Measurements from ENCODE around the gene CD276.

The CD276 gene

DNA sequence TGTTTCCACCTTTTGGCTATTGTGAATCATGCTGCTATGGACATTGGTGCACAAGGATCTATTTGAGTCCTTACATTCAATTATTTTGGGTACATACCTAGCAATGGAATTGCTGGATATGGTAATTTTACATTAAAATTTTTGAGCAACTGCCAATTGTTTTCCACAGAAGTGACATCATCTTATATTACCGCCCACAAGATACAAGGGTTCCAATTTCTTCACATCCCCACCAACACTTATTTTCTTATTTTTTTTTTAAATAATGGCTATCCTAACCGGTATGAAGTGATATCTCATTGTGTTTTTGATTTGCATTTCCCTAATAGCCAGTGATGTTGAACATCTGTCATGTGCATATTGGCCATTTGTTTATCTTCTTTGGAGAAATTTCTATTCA is 28.5 kb upstream of the CD276 start:
- no peak overlapping the region for H3K4me3 ChIP-seq (ENCODE audit: control insufficient read depth, low read depth, low read length)
- TF ChIP-seq, protein P1, sequence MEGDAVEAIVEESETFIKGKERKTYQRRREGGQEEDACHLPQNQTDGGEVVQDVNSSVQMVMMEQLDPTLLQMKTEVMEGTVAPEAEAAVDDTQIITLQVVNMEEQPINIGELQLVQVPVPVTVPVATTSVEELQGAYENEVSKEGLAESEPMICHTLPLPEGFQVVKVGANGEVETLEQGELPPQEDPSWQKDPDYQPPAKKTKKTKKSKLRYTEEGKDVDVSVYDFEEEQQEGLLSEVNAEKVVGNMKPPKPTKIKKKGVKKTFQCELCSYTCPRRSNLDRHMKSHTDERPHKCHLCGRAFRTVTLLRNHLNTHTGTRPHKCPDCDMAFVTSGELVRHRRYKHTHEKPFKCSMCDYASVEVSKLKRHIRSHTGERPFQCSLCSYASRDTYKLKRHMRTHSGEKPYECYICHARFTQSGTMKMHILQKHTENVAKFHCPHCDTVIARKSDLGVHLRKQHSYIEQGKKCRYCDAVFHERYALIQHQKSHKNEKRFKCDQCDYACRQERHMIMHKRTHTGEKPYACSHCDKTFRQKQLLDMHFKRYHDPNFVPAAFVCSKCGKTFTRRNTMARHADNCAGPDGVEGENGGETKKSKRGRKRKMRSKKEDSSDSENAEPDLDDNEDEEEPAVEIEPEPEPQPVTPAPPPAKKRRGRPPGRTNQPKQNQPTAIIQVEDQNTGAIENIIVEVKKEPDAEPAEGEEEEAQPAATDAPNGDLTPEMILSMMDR (conservative IDR thresholded peaks at IDR 0.05; ENCODE audit: control insufficient read depth, insufficient read depth, low read depth, low read length): no peak
- no peak for DNase-seq (ENCODE audit: low read depth)

DNA sequence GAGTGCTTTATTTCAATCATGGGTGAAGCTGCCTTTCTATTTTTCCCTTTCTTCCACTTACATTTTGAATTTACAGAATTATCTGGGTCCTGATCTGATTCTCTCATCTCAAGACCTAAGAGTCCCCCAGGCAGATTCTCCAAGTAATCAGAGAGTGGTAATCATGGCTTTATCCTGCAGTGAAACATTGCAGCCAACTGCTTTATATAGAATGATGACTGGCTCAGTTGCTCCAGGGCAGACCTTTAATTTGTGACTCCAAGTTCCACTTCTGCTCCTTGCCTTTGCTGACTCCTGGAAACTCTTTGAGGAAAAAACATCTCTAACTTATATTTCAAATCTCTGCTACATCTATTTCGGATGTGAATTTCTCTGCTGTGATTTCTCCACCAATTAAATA is 25.5 kb upstream of the CD276 start:
- H3K4me3 ChIP-seq (ENCODE audit: control insufficient read depth, low read depth, low read length): no peak overlapping the region
- TF ChIP-seq, protein P1 (conservative IDR thresholded peaks at IDR 0.05; ENCODE audit: control insufficient read depth, insufficient read depth, low read depth, low read length): no peak
- no peak for DNase-seq (ENCODE audit: low read depth)

DNA sequence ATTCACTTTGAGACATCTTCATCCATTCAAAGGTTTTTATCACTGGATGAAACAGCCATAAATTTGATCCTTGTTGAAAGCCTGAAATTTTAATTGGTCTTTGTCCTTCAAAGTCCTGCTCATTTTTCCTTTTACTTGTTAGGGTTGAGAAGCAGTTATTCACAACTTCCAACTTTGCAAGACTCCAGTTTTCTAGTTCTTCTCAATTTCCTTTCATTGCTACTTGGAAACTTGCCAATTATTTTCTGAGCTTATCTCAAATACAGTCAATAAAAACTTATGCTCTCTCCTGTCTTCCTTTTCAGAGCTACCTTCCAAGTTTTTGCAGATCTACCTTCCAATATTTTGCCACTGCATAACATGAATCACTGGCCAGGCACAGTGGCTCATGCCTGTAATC is 23.7 kb upstream of the CD276 start:
- no peak for DNase-seq (ENCODE audit: low read depth)
- TF ChIP-seq, protein P1 (conservative IDR thresholded peaks at IDR 0.05; ENCODE audit: control insufficient read depth, insufficient read depth, low read depth, low read length): no peak
- H3K4me3 ChIP-seq (ENCODE audit: control insufficient read depth, low read depth, low read length): no peak overlapping the region

DNA sequence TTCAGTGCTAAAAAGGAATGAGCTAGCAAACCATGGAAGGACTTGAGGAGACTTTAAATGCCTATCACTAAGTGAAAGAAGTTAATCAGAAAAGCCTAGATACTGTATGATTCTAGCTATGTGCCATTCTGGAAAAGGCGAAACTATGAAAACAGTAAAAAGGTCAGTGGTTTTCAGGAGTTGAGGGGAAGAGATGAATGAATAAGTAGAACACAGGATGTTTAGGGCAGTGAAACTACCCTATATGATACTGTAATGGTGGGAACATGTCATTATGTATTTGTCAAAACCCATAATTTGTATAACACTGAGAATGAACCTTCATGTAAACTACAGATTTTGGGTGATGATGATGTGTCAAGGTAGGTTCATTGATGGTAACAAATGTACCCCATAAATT is 9.6 kb upstream of the CD276 start:
- no peak overlapping the region for H3K4me3 ChIP-seq (ENCODE audit: control insufficient read depth, low read depth, low read length)
- TF ChIP-seq, protein P1 (conservative IDR thresholded peaks at IDR 0.05; ENCODE audit: control insufficient read depth, insufficient read depth, low read depth, low read length): no peak
- DNase-seq (ENCODE audit: low read depth): no peak

DNA sequence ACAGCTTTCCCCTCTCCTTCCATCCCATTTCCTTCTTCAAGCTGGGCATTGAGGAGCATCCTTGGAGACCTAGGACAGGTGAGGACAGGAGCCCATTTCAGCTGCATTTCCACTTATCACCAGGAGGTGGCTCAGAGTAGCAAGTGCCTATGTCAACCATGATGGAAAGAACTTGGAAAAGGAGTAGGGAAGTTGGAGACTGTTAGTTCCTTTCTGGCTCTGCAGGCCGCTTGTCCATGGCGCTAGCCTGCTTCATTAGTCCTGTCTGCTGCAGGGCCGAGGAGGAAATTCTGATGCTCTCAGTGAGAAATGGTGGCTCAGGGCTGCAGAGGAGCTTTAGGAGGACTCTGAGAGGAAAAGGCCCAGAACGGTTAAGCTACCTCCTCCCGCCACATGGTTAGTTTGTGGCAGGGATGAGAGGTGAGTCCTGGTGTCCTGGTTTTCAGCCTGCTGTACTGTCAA is 7.0 kb upstream of the CD276 start:
- H3K4me3 ChIP-seq (ENCODE audit: control insufficient read depth, low read depth, low read length): no peak overlapping the region
- TF ChIP-seq, protein P1 (conservative IDR thresholded peaks at IDR 0.05; ENCODE audit: control insufficient read depth, insufficient read depth, low read depth, low read length): peak; percentile 92
- peak; percentile 74 for DNase-seq (ENCODE audit: low read depth)

DNA sequence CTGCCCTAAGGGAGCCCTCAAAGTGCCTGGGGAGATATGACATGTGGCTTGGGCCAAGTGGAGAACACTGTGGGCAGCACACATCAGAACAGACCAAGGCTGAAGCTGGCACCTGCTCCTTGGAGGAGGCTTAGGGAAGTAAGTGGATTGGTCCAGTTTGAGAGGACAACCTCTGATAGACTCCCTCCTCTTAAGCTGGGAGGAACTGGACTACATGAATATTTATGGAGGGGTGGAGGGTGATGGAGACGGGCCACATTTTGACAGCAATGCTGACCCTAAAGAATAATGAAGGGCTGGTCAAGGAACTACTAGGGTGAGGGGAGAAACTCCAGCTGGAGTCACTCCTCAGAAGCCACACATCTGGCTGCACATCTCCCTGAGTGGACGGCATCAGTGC is 6.5 kb upstream of the CD276 start:
- TF ChIP-seq, protein P1 (conservative IDR thresholded peaks at IDR 0.05; ENCODE audit: control insufficient read depth, insufficient read depth, low read depth, low read length): no peak
- no peak overlapping the region for H3K4me3 ChIP-seq (ENCODE audit: control insufficient read depth, low read depth, low read length)
- no peak for DNase-seq (ENCODE audit: low read depth)

DNA sequence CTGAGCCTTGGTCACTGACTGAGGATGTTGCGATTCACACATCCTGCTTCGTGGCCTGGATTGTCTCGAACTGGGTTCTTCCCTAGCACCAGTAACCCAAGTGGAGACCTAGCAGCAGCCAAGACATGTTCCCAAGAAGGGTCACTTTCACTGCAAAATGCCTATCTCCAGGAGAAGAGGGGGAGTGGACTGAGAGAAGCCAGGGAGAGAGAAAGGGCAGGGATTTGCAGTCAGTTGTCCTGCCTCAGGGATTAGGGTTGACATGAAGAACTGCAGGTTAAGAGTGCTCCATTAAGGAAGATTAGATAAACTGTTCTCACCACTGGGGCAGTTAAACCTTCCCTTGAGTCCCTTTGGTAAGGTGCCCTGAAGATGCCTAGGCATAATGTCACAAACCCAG is 5.7 kb upstream of the CD276 start:
- no peak overlapping the region for H3K4me3 ChIP-seq (ENCODE audit: control insufficient read depth, low read depth, low read length)
- DNase-seq (ENCODE audit: low read depth): no peak
- TF ChIP-seq, protein P1 (conservative IDR thresholded peaks at IDR 0.05; ENCODE audit: control insufficient read depth, insufficient read depth, low read depth, low read length): no peak
